Liver (tissue), 9 donors: ENCODE measurements around the gene ABCA4. TPM values are rescaled to one million over a fixed set of nuclear protein-coding genes. Genes with fewer than 3 reads are reported as not detected.
A peak's percentile ranks its signal among the peaks of the same experiment; 100 is the strongest.

Experiments
- DNase-seq: peaks from one replicate; pipeline ENCODE4 v3.0.0-alpha.2; 2017; ENCODE audit warnings: low spot score
- H3K27ac ChIP-seq, 2 donors: one replicate each; pipeline ENCODE4 v1.7.0; 2013; ENCODE audit warnings: inconsistent platforms in 2 of 2, low read length in 2 of 2, control low read depth in 1 of 2, low read depth in 1 of 2, mild to moderate bottlenecking in 1 of 2
- H3K27me3 ChIP-seq, 4 donors: one replicate each; pipeline versions ENCODE4 v1.6.1 to v1.7.0; 2013; ENCODE audit warnings: low read length in 3 of 4, inconsistent platforms in 1 of 4, mild to moderate bottlenecking in 1 of 4, moderate library complexity in 1 of 4; ENCODE audit not compliant: control insufficient read depth in 4 of 4, insufficient read depth in 4 of 4
- H3K36me3 ChIP-seq, 4 donors: one replicate each; pipeline versions ENCODE4 v1.6.1 to v1.7.0; 2013; ENCODE audit warnings: low read length in 3 of 4, mild to moderate bottlenecking in 3 of 4, low read depth in 1 of 4, moderate library complexity in 1 of 4; ENCODE audit not compliant: control insufficient read depth in 4 of 4, insufficient read depth in 3 of 4
- H3K4me1 ChIP-seq, 4 donors: one replicate each; pipeline versions ENCODE4 v1.6.1 to v1.7.0; 2013; ENCODE audit warnings: low read length in 3 of 4, mild to moderate bottlenecking in 3 of 4, moderate library complexity in 1 of 4; ENCODE audit not compliant: control insufficient read depth in 4 of 4, insufficient read depth in 4 of 4
- H3K4me3 ChIP-seq, 3 donors: one replicate each; pipeline versions ENCODE4 v1.6.1 to v1.7.0; 2013; ENCODE audit warnings: low read length in 3 of 3, control low read depth in 1 of 3, low read depth in 1 of 3, mild to moderate bottlenecking in 1 of 3
- H3K9ac ChIP-seq, 2 donors: one replicate each; pipeline ENCODE4 v1.7.0; 2013; ENCODE audit warnings: low read length in 2 of 2, mild to moderate bottlenecking in 2 of 2, moderate library complexity in 2 of 2, control low read depth in 1 of 2, low read depth in 1 of 2
- H3K9me3 ChIP-seq, 4 donors: one replicate each; pipeline versions ENCODE4 v1.6.1 to v1.7.0; 2013; ENCODE audit warnings: low read length in 3 of 4; ENCODE audit not compliant: control insufficient read depth in 4 of 4
- ATF3 ChIP-seq: IDR thresholded peaks from 2 replicates; pipeline ENCODE4 v1.6.1; 2016; ENCODE audit warnings: antibody characterized with exemption
- EGR1 ChIP-seq, 2 donors: IDR thresholded peaks; 2 replicates each; pipeline ENCODE4 v1.6.1; 2016 to 2018; ENCODE audit warnings: antibody characterized with exemption in 2 of 2, low read depth in 2 of 2
- FOXA1 ChIP-seq: IDR thresholded peaks from 2 replicates; pipeline ENCODE4 v1.6.1; 2016; ENCODE audit warnings: antibody characterized with exemption
- FOXA2 ChIP-seq: IDR thresholded peaks from 2 replicates; pipeline ENCODE4 v1.6.1; 2016; ENCODE audit warnings: antibody characterized with exemption
- GABPA ChIP-seq, 2 donors: IDR thresholded peaks in 1 of 2; conservative IDR thresholded peaks in 1 of 2; 2 replicates each; pipeline ENCODE4 v1.6.1; 2016; ENCODE audit warnings: antibody characterized with exemption in 2 of 2, mild to moderate bottlenecking in 1 of 2, moderate library complexity in 1 of 2
- HNF4A ChIP-seq, 2 donors: conservative IDR thresholded peaks; 2 replicates each; pipeline ENCODE4 v1.6.1; 2016; ENCODE audit warnings: antibody characterized with exemption in 2 of 2, mild to moderate bottlenecking in 2 of 2
- HNF4G ChIP-seq: IDR thresholded peaks from 2 replicates; pipeline ENCODE4 v1.6.1; 2016; ENCODE audit warnings: antibody characterized with exemption
- JUND ChIP-seq, 2 donors: IDR thresholded peaks; 2 replicates each; pipeline ENCODE4 v1.6.1; 2016; ENCODE audit warnings: antibody characterized with exemption in 2 of 2
- MAX ChIP-seq: IDR thresholded peaks from 2 replicates; pipeline ENCODE4 v1.6.1; 2016; ENCODE audit warnings: antibody characterized with exemption
- NR2F2 ChIP-seq: IDR thresholded peaks from 2 replicates; pipeline ENCODE4 v1.6.1; 2016; ENCODE audit warnings: antibody characterized with exemption
- RAD21 ChIP-seq, 2 donors: IDR thresholded peaks; 2 replicates each; pipeline ENCODE4 v1.6.1; 2016; ENCODE audit warnings: antibody characterized with exemption in 2 of 2, mild to moderate bottlenecking in 2 of 2
- RXRA ChIP-seq, 2 donors: IDR thresholded peaks; 2 replicates each; pipeline ENCODE4 v1.6.1; 2017 to 2018; ENCODE audit warnings: antibody characterized with exemption in 2 of 2, mild to moderate bottlenecking in 1 of 2
- SP1 ChIP-seq: IDR thresholded peaks from 2 replicates; pipeline ENCODE4 v1.6.1; 2018; ENCODE audit warnings: antibody characterized with exemption, mild to moderate bottlenecking
- TAF1 ChIP-seq: conservative IDR thresholded peaks from 2 replicates; pipeline ENCODE4 v1.6.1; 2016; ENCODE audit warnings: antibody characterized with exemption, mild to moderate bottlenecking
- YY1 ChIP-seq: IDR thresholded peaks from 2 replicates; pipeline ENCODE4 v1.6.1; 2016; ENCODE audit warnings: antibody characterized with exemption, mild to moderate bottlenecking
- ZBTB33 ChIP-seq: IDR thresholded peaks from 2 replicates; pipeline ENCODE4 v1.6.1; 2016; ENCODE audit warnings: antibody characterized with exemption
- WGBS: extraction: QIAGEN DNeasy Blood & Tissue Kit; methylation state at CpG from one replicate; pipeline ENCODE4 v1.1.7; 2013; 5-methylcytosine and 5-hydroxymethylcytosine counted together
- polyA plus RNA-seq, 2 donors: library from polyadenylated mRNA; stranded (reverse) in 1 of 2; unstranded in 1 of 2; fragments of 200-250 nt in 1 of 2; fragments of >200 nt in 1 of 2; fragmentation: Nextera tagmentation in 1 of 2; extraction: Ambion mirVana in 1 of 2; gene quantifications; one replicate each; pipeline versions ENCODE4 v1.2.1 to v1.2.3, GENCODE V29; 2013 to 2015
- total RNA-seq, 2 donors: library from RNA; depleted of rRNA; stranded (reverse); fragments of >200 nt; gene quantifications; one replicate each; pipeline ENCODE4 v1.2.3, GENCODE V29; 2014
- TF ChIP-seq, protein P1 (sequence below): fragments of 150-350 bp; IDR thresholded peaks from 2 replicates; pipeline ENCODE4 v1.5.1; 2017; ENCODE audit warnings: improper control_type of control experiment, low read depth, low read length; ENCODE audit not compliant: missing input control
- TF ChIP-seq, protein P2 (sequence below): IDR thresholded peaks from 2 replicates; pipeline ENCODE4 v1.6.1; 2016; ENCODE audit warnings: antibody characterized with exemption, mild to moderate bottlenecking
- donor health status: healthy.
- donor health status: healthy.
- donor health status: healthy.
- donor health status: healthy.
- donor health status: healthy.

ABCA4 gene
- total and polyA plus RNA-seq, 4 donors: 0.19 to 1.5 (median 0.38) TPM

- Histone ChIP-seq H3K27me3 (no peaks in the 10 kb centered on the region), H3K36me3 (no peaks in the 10 kb centered on the region), H3K9me3 (no peaks in the 10 kb centered on the region), H3K4me3 (no peak overlapping the region), H3K4me1 (peaks cover 8 to 18% (median 16%) of the 10 kb centered on the region in 4 donors), H3K9ac (peak overlapping the region; percentile 36 to 93), H3K27ac (peak overlapping the region; percentile 87 to 91)
- no peak for TF ChIP-seq HNF4A (conservative IDR thresholded peaks at IDR 0.05)
- TF ChIP-seq RAD21 (IDR thresholded peaks at IDR 0.05): peak in 1 of 2 donors; percentile 51
- TF ChIP-seq, protein P1, sequence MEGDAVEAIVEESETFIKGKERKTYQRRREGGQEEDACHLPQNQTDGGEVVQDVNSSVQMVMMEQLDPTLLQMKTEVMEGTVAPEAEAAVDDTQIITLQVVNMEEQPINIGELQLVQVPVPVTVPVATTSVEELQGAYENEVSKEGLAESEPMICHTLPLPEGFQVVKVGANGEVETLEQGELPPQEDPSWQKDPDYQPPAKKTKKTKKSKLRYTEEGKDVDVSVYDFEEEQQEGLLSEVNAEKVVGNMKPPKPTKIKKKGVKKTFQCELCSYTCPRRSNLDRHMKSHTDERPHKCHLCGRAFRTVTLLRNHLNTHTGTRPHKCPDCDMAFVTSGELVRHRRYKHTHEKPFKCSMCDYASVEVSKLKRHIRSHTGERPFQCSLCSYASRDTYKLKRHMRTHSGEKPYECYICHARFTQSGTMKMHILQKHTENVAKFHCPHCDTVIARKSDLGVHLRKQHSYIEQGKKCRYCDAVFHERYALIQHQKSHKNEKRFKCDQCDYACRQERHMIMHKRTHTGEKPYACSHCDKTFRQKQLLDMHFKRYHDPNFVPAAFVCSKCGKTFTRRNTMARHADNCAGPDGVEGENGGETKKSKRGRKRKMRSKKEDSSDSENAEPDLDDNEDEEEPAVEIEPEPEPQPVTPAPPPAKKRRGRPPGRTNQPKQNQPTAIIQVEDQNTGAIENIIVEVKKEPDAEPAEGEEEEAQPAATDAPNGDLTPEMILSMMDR: peak; percentile 31
- no peak for DNase-seq
- 84% methylated on average over 10 of the region's 10 CpGs for WGBS
Measured at GRCh38 chr1:93980320-93981273, 140.4 kb downstream of the ABCA4 start.

DNA sequence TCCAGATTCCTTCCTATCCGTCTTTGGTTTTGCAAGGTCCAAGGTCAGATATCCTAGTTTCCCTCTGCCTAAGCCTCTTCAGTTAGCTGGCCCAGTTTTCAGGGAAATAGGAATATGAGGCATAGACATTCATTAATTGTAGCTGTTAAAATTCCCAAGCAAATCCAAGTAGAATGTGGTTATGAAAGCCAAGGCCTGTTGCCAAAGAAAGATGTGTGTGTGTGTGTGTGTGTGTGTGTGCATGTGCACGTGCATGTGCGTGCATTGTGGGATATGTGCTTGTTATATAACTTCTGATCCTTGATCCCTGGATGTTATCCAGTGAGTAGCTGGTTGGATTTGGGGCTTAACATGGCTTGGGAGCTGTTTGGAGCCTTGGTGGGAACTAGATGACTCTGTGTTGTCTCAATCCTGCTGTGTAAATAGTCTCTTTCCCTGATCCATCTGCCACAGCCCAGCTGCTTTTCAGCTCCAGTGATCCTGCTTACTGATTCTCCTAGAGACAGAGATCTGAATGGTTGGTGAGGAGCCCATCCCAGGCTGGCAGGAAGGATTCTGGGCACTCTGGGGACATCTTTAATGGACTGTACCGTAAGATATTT lies 141.1 kb downstream of the ABCA4 start:
- Histone ChIP-seq H3K27ac (peak overlapping the region; percentile 87 to 91), H3K9me3 (no peaks in the 10 kb centered on the region), H3K4me1 (peaks cover 8 to 18% (median 16%) of the 10 kb centered on the region in 4 donors), H3K9ac (peak overlapping the region in 1 of 2 donors; percentile 93), H3K36me3 (no peaks in the 10 kb centered on the region), H3K27me3 (no peaks in the 10 kb centered on the region), H3K4me3 (no peak overlapping the region)
- DNase-seq: no peak
- peak; percentile 83 to 94 for TF ChIP-seq RXRA (IDR thresholded peaks at IDR 0.05)
- TF ChIP-seq YY1: peak; percentile 79
- TF ChIP-seq TAF1: peak; percentile 24
- TF ChIP-seq, protein P1: no peak
- TF ChIP-seq RAD21 (IDR thresholded peaks at IDR 0.05): peak; percentile 57 to 69
- TF ChIP-seq FOXA1: peak; percentile 89
- TF ChIP-seq GABPA (IDR thresholded peaks at IDR 0.05 in 1 of 2, conservative IDR thresholded peaks at IDR 0.05 in 1 of 2): no peak
- peak; percentile 94 for TF ChIP-seq NR2F2
- peak; percentile 95 for TF ChIP-seq MAX
- peak; percentile 88 for TF ChIP-seq ZBTB33
- TF ChIP-seq, protein P2, sequence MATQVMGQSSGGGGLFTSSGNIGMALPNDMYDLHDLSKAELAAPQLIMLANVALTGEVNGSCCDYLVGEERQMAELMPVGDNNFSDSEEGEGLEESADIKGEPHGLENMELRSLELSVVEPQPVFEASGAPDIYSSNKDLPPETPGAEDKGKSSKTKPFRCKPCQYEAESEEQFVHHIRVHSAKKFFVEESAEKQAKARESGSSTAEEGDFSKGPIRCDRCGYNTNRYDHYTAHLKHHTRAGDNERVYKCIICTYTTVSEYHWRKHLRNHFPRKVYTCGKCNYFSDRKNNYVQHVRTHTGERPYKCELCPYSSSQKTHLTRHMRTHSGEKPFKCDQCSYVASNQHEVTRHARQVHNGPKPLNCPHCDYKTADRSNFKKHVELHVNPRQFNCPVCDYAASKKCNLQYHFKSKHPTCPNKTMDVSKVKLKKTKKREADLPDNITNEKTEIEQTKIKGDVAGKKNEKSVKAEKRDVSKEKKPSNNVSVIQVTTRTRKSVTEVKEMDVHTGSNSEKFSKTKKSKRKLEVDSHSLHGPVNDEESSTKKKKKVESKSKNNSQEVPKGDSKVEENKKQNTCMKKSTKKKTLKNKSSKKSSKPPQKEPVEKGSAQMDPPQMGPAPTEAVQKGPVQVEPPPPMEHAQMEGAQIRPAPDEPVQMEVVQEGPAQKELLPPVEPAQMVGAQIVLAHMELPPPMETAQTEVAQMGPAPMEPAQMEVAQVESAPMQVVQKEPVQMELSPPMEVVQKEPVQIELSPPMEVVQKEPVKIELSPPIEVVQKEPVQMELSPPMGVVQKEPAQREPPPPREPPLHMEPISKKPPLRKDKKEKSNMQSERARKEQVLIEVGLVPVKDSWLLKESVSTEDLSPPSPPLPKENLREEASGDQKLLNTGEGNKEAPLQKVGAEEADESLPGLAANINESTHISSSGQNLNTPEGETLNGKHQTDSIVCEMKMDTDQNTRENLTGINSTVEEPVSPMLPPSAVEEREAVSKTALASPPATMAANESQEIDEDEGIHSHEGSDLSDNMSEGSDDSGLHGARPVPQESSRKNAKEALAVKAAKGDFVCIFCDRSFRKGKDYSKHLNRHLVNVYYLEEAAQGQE: peak; percentile 94
- TF ChIP-seq HNF4G: peak; percentile 81
- peak; percentile 91 to 95 for TF ChIP-seq HNF4A (conservative IDR thresholded peaks at IDR 0.05)
- peak; percentile 76 for TF ChIP-seq ATF3
- TF ChIP-seq EGR1 (IDR thresholded peaks at IDR 0.05; ENCODE audit: low read depth in 2 of 2): peak in 1 of 2 donors; percentile 73
- peak; percentile 92 for TF ChIP-seq SP1
- TF ChIP-seq JUND (IDR thresholded peaks at IDR 0.05): peak; percentile 76 to 91
- peak; percentile 97 for TF ChIP-seq FOXA2
- 14% methylated on average over 4 of the region's 4 CpGs for WGBS
